ENCODE data around the gene HDGF. TPM values are rescaled to one million over a fixed set of nuclear protein-coding genes. Genes with fewer than 3 reads are reported as not detected.
A peak's percentile ranks its signal among the peaks of the same experiment; 100 is the strongest.

Gene HDGF
- total RNA-seq, 1 donor from 2014 or later: 296 TPM

DNA sequence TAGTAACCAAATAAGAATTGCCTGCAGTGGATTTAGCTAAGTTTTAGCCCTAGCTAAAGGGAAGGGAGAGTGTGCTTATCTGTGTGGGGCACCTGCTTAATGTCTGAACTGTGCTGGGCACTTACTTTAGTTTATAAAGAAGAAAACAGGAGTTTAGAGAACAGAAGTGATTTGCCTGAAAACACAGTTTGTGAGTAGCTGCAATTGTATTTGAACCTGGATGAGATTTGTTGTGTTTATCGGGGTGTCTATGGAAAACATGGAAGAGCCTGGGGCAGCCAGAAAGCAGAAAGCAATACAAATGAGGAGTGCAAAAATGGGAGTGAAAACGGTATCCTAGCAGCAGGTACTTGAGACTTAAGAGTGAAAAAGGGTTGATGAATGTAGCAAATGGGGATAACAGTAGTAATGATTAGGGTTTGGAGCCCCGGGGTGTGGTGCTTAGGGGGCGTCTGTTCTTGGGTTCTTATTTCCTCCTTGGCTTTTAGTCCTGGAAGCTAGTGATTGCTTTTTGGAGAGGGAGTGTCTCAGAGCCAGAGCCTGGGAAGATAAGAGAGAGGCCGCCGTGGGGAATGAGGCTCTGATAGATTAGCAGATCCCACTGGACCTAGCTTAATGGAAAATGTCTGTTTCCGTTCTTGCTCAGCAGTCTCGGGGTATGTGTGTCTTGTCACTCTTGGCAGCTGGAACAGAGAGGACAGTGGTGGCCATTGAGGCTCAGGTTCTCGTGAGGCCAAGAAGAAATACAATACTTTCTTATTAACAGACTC, 21.4 kb upstream of the HDGF start:
- H3K4me3 ChIP-seq (ENCODE audit: low read depth, low read length): no peak overlapping the region
- no peaks in the 10 kb centered on the region for H3K27me3 ChIP-seq (ENCODE audit: control insufficient read depth, insufficient read depth, low read length)
- no peaks in the 10 kb centered on the region for H3K36me3 ChIP-seq (ENCODE audit: control insufficient read depth, insufficient read depth, low read length)
- TF ChIP-seq, protein P1, sequence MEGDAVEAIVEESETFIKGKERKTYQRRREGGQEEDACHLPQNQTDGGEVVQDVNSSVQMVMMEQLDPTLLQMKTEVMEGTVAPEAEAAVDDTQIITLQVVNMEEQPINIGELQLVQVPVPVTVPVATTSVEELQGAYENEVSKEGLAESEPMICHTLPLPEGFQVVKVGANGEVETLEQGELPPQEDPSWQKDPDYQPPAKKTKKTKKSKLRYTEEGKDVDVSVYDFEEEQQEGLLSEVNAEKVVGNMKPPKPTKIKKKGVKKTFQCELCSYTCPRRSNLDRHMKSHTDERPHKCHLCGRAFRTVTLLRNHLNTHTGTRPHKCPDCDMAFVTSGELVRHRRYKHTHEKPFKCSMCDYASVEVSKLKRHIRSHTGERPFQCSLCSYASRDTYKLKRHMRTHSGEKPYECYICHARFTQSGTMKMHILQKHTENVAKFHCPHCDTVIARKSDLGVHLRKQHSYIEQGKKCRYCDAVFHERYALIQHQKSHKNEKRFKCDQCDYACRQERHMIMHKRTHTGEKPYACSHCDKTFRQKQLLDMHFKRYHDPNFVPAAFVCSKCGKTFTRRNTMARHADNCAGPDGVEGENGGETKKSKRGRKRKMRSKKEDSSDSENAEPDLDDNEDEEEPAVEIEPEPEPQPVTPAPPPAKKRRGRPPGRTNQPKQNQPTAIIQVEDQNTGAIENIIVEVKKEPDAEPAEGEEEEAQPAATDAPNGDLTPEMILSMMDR (IDR thresholded peaks at IDR 0.05; ENCODE audit: insufficient read depth, low read length, poor library complexity, severe bottlenecking): no peak
- no peak for DNase-seq (ENCODE audit: low read depth)

GRCh38 chr1:156772222-156772621, 20.7 kb upstream of the HDGF start:
- no peak overlapping the region for H3K4me3 ChIP-seq (ENCODE audit: low read depth, low read length)
- no peak for DNase-seq (ENCODE audit: low read depth)
- H3K36me3 ChIP-seq (ENCODE audit: control insufficient read depth, insufficient read depth, low read length): no peaks in the 10 kb centered on the region
- H3K27me3 ChIP-seq (ENCODE audit: control insufficient read depth, insufficient read depth, low read length): no peaks in the 10 kb centered on the region
- TF ChIP-seq, protein P1 (IDR thresholded peaks at IDR 0.05; ENCODE audit: insufficient read depth, low read length, poor library complexity, severe bottlenecking): no peak

GRCh38 chr1:156768610-156769295, 17.3 kb upstream of the HDGF start:
- Histone ChIP-seq H3K27me3 (ENCODE audit: control insufficient read depth, insufficient read depth, low read length) (no peaks in the 10 kb centered on the region), H3K36me3 (ENCODE audit: control insufficient read depth, insufficient read depth, low read length) (no peaks in the 10 kb centered on the region), H3K4me3 (ENCODE audit: low read depth, low read length) (peak overlapping the region; percentile 87)
- no peak for DNase-seq (ENCODE audit: low read depth)
- TF ChIP-seq, protein P1 (IDR thresholded peaks at IDR 0.05; ENCODE audit: insufficient read depth, low read length, poor library complexity, severe bottlenecking): no peak

DNA sequence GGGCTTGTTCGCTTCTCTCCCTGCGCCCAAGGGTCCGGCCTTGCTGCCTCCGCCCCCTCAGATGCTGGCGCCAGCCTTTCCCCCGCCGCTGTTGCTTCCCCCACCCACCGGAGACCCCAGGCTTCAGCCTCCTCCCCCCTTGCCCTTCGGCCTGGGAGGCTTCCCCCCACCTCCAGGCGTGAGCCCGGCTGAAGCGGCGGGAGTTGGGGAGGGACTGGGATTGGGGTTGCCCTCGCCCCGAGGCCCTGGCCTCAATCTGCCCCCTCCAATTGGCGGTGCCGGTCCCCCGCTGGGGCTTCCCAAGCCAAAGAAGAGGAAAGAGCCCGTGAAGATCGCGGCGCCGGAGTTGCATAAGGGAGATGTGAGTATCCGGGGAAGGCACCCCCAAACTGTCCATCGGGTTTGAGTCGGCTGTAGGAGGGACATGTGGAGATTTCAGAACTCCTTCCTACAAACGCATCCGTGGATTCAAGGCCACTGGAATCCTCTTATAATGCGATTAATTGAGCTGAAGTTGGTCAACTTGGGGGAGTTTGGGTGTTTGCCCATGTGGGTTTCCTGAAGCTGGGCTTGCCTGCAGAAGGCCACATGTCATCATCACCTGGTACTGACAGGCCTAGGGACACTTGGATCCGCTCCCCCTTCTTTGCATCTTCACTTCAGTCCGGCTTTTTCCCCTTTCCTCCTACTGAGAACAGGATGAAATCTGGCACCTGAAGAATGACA, 16.6 kb upstream of the HDGF start:
- peak overlapping the region; percentile 87 for H3K4me3 ChIP-seq (ENCODE audit: low read depth, low read length)
- no peaks in the 10 kb centered on the region for H3K27me3 ChIP-seq (ENCODE audit: control insufficient read depth, insufficient read depth, low read length)
- TF ChIP-seq, protein P1 (IDR thresholded peaks at IDR 0.05; ENCODE audit: insufficient read depth, low read length, poor library complexity, severe bottlenecking): no peak
- H3K36me3 ChIP-seq (ENCODE audit: control insufficient read depth, insufficient read depth, low read length): no peaks in the 10 kb centered on the region
- DNase-seq (ENCODE audit: low read depth): no peak

- H3K36me3 ChIP-seq (ENCODE audit: control insufficient read depth, insufficient read depth, low read length): no peaks in the 10 kb centered on the region
- peak within 1 kb of the TSS; percentile 87 for H3K4me3 ChIP-seq (ENCODE audit: low read depth, low read length)
- DNase-seq (ENCODE audit: low read depth): peak; percentile 100
- TF ChIP-seq, protein P1 (IDR thresholded peaks at IDR 0.05; ENCODE audit: insufficient read depth, low read length, poor library complexity, severe bottlenecking): peak; percentile 2
- no peaks in the 10 kb centered on the region for H3K27me3 ChIP-seq (ENCODE audit: control insufficient read depth, insufficient read depth, low read length)
Measured at GRCh38 chr1:156767101-156767878, 15.8 kb upstream of the HDGF start, which contains the start of gene PRCC. TSS of gene PRCC (plus strand) at chr1:156767535. CDS start at chr1:156767772, 237 bp downstream.
